H1 (cell line): ENCODE measurements around the gene KCNC3.

Source experiments
- CEBPB ChIP-seq: IDR thresholded peaks from 2 replicates; pipeline ENCODE4 v1.6.1; 2012; ENCODE audit warnings: low read depth, low read length
- CREB1 ChIP-seq: IDR thresholded peaks from 2 replicates; pipeline ENCODE4 v1.6.1; 2012; ENCODE audit warnings: inconsistent platforms
- CTCF ChIP-seq, 3 experiments: IDR thresholded peaks; 1 replicate in 2 of 3; 2 replicates in 1 of 3; pipeline versions ENCODE4 v1.5.1 to v1.6.1; 2011; ENCODE audit warnings: low read length in 3 of 3, mild to moderate bottlenecking in 3 of 3, inconsistent platforms in 2 of 3, low read depth in 1 of 3, moderate library complexity in 1 of 3; ENCODE audit not compliant: insufficient read depth in 1 of 3; ENCODE audit errors: control extremely low read depth in 1 of 3
- EGR1 ChIP-seq: IDR thresholded peaks from 2 replicates; pipeline ENCODE4 v1.6.1; 2011; ENCODE audit warnings: low read depth, low read length, borderline replicate concordance
- EP300 ChIP-seq, 2 experiments: IDR thresholded peaks; 1 replicate in 1 of 2; 2 replicates in 1 of 2; pipeline ENCODE4 v1.6.1; 2011 to 2012; ENCODE audit warnings: low read depth in 2 of 2, low read length in 2 of 2, mild to moderate bottlenecking in 2 of 2, borderline replicate concordance in 1 of 2, inconsistent platforms in 1 of 2, moderate library complexity in 1 of 2
- EZH2 ChIP-seq: fragments of 200-600 bp; sonication (generic); IDR thresholded peaks from 2 replicates; pipeline ENCODE4 v1.7.1; 2012; ENCODE audit warnings: low read depth, mild to moderate bottlenecking, moderate library complexity, low read length, inconsistent platforms; ENCODE audit not compliant: severe bottlenecking
- GABPA ChIP-seq: IDR thresholded peaks from 2 replicates; pipeline ENCODE4 v1.6.1; 2011; ENCODE audit warnings: mild to moderate bottlenecking, low read length, moderate library complexity, borderline replicate concordance; ENCODE audit not compliant: insufficient read depth
- POLR2A ChIP-seq, 2 experiments: IDR thresholded peaks; 1 replicate in 1 of 2; 2 replicates in 1 of 2; pipeline ENCODE4 v1.6.1; 2011; ENCODE audit warnings: low read depth in 2 of 2, low read length in 2 of 2, mild to moderate bottlenecking in 2 of 2; ENCODE audit errors: control extremely low read depth in 1 of 2
- POLR2AphosphoS5 ChIP-seq: IDR thresholded peaks from 2 replicates; pipeline ENCODE4 v1.6.1; 2011; ENCODE audit warnings: low read depth, low read length
- TAF1 ChIP-seq: IDR thresholded peaks from 2 replicates; pipeline ENCODE4 v1.6.1; 2011; ENCODE audit warnings: mild to moderate bottlenecking, low read depth, low read length

GRCh38 chr19:50266041-50266440, 63.1 kb downstream of the KCNC3 start:
- TF ChIP-seq TAF1 (no peak), POLR2A (IDR thresholded peaks at IDR 0.05; ENCODE audit: control extremely low read depth in 1 of 2, low read depth in 2 of 2, low read length in 2 of 2) (no peak), EGR1 (no peak), CTCF (IDR thresholded peaks at IDR 0.05; ENCODE audit: control extremely low read depth in 1 of 3, insufficient read depth in 1 of 3, low read depth in 1 of 3, low read length in 3 of 3) (no peak), CREB1 (no peak), POLR2AphosphoS5 (no peak), GABPA (no peak), EP300 (IDR thresholded peaks at IDR 0.05; ENCODE audit: borderline replicate concordance in 1 of 2, low read depth in 2 of 2, low read length in 2 of 2) (no peak), EZH2 (no peak), CEBPB (no peak)
